ENCODE measurements around the gene ECI2. TPM values are rescaled to one million over a fixed set of nuclear protein-coding genes. Genes with fewer than 3 reads are reported as not detected.

Gene ECI2
- total and polyA plus RNA-seq, 7 donors = 58.2 to 122 (median 103) TPM

DNA sequence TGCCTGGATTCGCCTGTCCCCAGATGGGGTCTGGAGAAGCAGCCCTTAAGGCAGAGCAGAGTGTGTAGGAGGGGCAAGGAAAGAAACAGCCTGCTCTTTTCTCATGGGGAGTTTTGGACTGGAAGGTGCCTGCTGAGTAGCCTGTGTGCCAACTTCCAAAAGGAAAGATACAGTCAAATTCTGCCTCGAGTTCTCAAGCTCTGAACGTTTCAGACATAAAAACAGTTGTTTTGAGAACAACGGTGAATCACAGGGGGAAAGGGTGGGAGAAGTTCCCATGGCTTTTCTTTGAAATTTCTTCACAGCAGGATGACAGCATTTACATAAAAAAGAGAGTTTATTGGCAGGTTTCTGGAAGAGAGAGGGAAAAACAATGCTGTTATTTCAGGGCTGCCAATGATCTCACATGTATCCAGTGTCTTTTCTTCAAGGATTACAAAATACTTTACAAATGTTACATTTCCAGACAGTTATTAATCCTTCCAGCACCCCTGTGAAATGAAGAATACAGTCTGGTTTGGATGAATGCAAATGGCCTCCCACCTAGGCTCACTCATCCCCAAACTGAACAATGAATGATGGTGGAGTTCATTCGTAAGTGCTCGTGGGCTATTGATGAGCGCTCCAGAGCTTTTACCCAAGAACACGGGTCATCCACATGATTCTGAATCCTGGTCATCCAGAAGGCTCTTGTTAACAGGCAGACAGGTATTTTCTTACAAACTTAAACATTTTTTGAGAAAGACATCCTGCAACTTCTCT lies 33.8 kb upstream of the ECI2 start:
- Histone ChIP-seq H3K4me3 (no peak overlapping the region), H3K27me3 (ENCODE audit: insufficient read depth in 3 of 3, low read length in 2 of 3) (no peaks in the 10 kb centered on the region)
- 58 to 62% (median 60%) methylated on average over 8 of the region's 8 CpGs for WGBS, 3 donors

GRCh38 chr6:4167833-4168232 lies 32.5 kb upstream of the ECI2 start:
- no peak for DNase-seq
- Histone ChIP-seq H3K4me1 (no peaks in the 10 kb centered on the region), H3K9me3 (no peaks in the 10 kb centered on the region), H3K27me3 (ENCODE audit: insufficient read depth in 3 of 3, low read length in 2 of 3) (no peaks in the 10 kb centered on the region), H3K4me3 (no peak overlapping the region), H3K36me3 (ENCODE audit: insufficient read depth in 1 of 2, low read depth in 1 of 2) (no peaks in the 10 kb centered on the region), H3K27ac (no peak overlapping the region)
- no peak for TF ChIP-seq CTCF (IDR thresholded peaks at IDR 0.05)
- intact Hi-C loops (cut with DNase I) = no loop called here
- no peak for ATAC-seq
- 87 to 100% (median 92%) methylated on average over 1 of the region's 1 CpG for WGBS, 3 donors

More for the DNA sequence above, 33.8 kb upstream of the ECI2 start:
- H3K4me1 ChIP-seq = no peaks in the 10 kb centered on the region
- DNase-seq (no peak), ATAC-seq (no peak)
- no peaks in the 10 kb centered on the region for H3K36me3 ChIP-seq (ENCODE audit: insufficient read depth in 1 of 2, low read depth in 1 of 2)
- H3K9me3 ChIP-seq = no peaks in the 10 kb centered on the region
- TF ChIP-seq CTCF (IDR thresholded peaks at IDR 0.05) = no peak
- no peak overlapping the region for H3K27ac ChIP-seq
- intact Hi-C loops (cut with DNase I) = no loop called here

DNA sequence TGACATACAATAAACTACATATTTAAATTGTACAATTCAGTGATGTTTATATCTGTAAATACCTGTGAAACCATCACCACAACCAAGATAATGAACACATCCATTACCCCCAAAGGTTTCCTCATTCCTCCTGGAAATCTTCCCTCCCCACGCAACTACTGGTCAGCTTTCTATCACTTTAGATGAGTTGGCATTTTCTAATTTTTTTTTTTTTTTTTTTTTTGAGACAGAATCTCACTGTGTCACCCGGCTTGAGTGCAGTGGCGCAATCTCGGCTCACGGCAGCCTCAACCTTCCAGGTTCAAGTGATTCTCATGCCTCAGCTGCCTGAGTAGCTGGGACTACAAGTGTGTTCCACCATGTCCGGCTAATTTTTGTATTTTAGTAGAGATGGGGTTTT lies 31.7 kb upstream of the ECI2 start:
- TF ChIP-seq CTCF (IDR thresholded peaks at IDR 0.05) = no peak
- H3K4me1 ChIP-seq = no peaks in the 10 kb centered on the region
- H3K27ac ChIP-seq = no peak overlapping the region
- H3K36me3 ChIP-seq (ENCODE audit: insufficient read depth in 1 of 2, low read depth in 1 of 2) = no peaks in the 10 kb centered on the region
- ATAC-seq (no peak), DNase-seq (no peak)
- no peaks in the 10 kb centered on the region for H3K27me3 ChIP-seq (ENCODE audit: insufficient read depth in 3 of 3, low read length in 2 of 3)
- no peak overlapping the region for H3K4me3 ChIP-seq
- H3K9me3 ChIP-seq = no peaks in the 10 kb centered on the region
- intact Hi-C loops (cut with DNase I) = no loop called here
- WGBS, 3 donors = 97 to 98% (median 97%) methylated on average over 6 of the region's 6 CpGs

DNA sequence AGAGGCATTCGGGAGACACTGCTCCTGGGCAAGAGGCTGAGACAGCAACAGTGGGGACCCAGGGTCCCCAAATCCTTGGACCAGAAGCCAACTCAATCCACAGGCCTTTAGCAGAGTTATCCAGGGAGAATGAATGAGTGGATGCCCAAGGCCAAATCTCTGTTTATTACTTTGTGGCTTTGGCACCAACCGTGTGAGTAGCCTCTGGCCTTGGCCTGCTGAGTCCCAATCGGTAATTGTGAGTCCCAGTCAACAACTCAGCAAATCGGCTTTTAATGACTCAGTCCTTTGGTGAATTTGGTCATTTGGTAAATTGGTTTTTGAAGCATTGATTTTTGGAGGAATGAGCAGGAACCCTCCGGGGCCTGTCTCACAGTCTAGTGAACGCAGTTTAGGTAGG lies 29.1 kb upstream of the ECI2 start:
- intact Hi-C loops (cut with DNase I) = no loop called here
- no peak for ATAC-seq

More for the DNA sequence above, 29.1 kb upstream of the ECI2 start:
- DNase-seq = no peak
- H3K4me3 ChIP-seq = no peak overlapping the region
- no peaks in the 10 kb centered on the region for H3K9me3 ChIP-seq
- H3K4me1 ChIP-seq = no peaks in the 10 kb centered on the region
- no peaks in the 10 kb centered on the region for H3K36me3 ChIP-seq (ENCODE audit: insufficient read depth in 1 of 2, low read depth in 1 of 2)
- H3K27ac ChIP-seq = no peak overlapping the region
- WGBS, 3 donors = 87 to 95% (median 87%) methylated on average over 6 of the region's 6 CpGs
- TF ChIP-seq CTCF (IDR thresholded peaks at IDR 0.05) = no peak
- H3K27me3 ChIP-seq (ENCODE audit: insufficient read depth in 3 of 3, low read length in 2 of 3) = no peaks in the 10 kb centered on the region
